Stimulated activated CD8-positive, alpha-beta memory T cell treated with anti-CD3 and anti-CD28 coated beads, Interleukin-15, amount 100 ng/mL, for 4 hours (primary cell): ENCODE measurements around the gene DTNBP1.
A peak's percentile ranks its signal among the peaks of the same experiment; 100 is the strongest.

Experiments used
- DNase-seq, 2 donors: peaks; one replicate each; pipeline ENCODE4 v3.0.0-alpha.2; 2020; ENCODE audit warnings: low read depth in 2 of 2

DTNBP1 gene

DNA sequence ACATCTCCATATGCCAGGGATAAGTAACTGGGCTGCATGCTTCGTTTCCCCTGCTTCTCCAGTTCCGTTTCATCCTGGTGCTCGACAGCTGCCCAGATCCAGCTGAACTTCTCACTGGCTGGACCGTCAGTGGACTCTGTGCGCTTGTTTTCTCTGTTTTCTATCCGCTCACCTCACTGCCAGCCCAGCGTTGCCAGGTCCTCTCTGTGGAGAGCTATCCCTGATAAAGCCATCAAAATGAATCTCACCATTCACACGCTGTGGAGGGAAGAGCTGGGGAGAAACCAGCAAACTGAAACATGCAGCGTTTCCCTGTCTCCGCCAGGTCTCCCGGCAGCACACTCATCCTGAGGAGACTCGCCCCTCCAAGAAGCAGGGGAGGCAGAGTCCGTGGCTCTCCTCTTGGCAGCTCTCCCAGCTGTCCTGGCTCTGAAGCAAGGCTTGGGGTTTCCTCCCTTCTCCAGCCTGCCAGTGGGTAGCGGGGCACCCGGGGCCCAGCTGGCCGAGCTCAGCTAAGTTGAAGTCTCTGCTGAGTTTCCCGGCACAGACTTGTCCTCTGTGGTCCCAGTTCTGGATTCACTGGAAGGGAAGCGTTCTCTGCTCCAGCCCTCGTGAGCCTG is 160.9 kb downstream of the DTNBP1 start:
- no peak for DNase-seq

DNA sequence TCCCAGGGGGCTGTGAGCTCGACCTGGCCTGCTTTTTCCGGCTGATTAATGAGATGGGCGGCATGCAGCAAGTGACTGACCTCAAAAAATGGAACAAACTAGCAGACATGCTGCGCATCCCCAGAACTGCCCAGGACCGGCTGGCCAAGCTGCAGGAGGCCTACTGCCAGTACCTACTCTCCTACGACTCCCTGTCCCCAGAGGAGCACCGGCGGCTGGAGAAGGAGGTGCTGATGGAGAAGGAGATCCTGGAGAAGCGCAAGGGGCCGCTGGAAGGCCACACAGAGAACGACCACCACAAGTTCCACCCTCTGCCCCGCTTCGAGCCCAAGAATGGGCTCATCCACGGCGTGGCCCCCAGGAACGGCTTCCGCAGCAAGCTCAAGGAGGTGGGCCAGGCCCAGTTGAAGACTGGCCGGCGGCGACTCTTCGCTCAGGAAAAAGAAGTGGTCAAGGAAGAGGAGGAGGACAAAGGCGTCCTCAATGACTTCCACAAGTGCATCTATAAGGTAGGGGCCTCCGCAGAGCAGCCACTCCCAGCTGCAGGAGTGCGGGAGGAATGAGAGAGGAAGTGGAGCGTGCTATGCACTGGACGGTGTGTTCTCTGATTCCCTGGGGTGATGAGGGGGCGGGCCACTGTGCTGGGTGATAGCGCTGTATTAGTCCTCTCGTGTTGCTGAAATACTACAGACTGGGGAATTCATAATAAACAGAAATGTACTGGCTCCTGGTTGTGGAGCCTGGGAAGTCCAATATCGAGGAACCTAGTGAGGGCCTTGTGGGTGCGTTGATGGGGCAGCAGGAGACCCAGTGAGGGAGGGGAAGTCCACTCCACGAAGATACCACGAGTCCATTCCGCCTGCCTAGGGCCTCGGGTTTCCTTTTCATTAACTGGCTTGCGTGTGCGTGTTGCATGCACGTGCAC is 161.7 kb downstream of the DTNBP1 start:
- no peak for DNase-seq

DNA sequence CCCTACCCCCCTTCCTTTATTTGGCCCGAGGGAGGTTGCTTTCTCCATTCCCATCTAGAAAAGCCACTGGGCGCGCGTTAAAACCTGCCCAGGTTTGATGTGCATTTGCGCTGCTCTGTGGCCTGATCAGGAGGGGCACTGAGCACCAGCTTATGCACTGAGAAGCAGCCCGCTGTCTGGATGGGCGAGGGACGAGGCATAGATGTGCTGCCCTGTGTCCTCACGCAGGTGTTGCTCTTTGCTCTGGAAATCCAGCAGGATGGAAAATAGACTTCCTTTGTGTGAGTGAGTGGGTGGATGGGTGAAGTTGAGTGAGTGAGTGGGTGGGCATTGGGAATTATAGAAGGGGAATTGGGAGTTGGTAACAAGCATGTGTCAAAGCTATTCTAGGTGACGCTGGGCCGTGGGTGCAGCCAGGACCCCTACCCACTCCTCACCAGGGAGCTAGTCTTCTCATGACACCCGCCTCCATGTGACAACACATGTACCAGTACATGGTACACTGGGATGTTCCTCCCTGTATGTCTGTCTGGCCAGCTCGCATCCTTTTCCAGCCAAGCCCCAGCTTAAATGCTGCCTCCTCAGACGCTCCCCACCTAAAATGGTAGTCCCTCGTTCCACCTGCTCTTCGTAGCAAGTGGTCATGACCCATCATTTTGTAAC is 162.6 kb downstream of the DTNBP1 start:
- DNase-seq: no peak

DNA sequence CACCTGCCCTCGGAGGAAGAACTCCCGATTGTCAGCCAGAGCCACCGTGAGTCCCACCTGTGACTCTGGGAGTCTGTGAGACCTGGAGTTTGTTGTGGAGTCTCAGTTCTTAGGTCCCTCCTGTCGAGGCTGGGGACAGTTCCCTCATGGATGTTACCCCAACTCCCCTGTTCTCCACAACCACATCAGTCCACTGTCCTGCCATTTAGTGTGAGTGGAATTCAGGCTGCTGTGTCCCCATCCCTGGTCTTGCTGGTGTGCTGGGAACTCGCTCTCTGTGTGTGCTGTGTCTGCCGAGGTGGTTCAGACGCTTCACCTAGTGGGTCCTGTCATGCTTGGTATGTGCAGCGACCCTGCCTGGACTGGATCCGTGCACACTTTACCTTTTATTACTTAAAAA is 163.2 kb downstream of the DTNBP1 start:
- no peak for DNase-seq

DNA sequence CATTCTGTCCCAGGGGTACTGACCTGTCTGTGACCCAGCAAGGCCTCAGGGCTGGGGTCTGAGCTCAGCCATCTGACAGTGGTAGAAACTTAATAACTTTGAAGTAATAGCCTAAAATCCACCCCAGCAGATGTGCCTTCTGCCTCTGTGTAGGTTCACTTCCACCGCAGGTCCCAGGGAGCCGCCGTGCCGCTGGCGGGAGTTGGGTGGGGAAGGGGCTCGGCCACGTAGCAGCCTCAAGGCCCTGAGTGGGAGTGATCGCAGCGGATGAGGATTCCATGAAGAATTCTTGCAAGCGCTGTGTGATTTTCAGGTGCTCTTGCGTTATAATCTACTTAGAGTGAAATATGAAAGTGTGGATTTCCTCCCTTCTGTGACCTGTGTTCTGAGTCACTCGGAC is 163.7 kb downstream of the DTNBP1 start:
- no peak for DNase-seq

DNA sequence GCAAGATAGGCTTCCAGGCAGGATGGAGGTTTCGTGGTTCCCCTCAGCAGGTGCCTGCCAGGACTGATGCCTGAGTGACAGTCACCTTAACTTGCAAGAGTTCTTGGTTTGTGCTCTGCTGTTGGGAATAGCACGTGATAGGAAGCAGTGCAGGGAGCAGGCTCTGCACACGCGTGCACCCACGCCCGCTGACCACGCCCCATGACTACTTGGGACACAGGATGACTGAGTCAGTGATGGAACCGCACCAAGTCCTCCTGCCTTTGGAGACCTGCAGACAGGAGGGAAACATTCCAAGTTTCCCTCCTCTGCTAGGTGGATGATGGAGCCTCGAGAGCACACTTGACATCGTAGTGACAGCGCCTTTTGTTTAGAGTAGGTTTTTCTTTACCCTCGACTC is 164.2 kb downstream of the DTNBP1 start:
- DNase-seq: no peak

DNA sequence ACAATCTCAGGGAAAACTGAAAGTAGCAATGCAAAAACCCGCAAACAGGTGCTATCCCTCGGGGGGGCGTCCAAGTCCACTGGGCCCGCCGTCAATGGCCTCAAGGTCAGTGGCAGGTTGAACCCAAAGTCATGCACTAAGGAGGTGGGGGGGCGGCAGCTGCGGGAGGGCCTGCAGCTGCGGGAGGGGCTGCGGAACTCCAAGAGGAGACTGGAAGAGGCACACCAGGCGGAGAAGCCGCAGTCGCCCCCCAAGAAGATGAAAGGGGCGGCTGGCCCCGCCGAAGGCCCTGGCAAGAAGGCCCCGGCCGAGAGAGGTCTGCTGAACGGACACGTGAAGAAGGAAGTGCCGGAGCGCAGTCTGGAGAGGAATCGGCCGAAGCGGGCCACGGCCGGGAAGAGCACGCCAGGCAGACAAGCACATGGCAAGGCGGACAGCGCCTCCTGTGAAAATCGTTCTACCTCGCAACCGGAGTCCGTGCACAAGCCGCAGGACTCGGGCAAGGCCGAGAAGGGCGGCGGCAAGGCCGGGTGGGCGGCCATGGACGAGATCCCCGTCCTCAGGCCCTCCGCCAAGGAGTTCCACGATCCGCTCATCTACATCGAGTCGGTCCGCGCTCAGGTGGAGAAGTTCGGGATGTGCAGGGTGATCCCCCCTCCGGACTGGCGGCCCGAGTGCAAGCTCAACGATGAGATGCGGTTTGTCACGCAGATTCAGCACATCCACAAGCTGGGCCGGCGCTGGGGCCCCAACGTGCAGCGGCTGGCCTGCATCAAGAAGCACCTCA is 166.3 kb downstream of the DTNBP1 start:
- no peak for DNase-seq

DNA sequence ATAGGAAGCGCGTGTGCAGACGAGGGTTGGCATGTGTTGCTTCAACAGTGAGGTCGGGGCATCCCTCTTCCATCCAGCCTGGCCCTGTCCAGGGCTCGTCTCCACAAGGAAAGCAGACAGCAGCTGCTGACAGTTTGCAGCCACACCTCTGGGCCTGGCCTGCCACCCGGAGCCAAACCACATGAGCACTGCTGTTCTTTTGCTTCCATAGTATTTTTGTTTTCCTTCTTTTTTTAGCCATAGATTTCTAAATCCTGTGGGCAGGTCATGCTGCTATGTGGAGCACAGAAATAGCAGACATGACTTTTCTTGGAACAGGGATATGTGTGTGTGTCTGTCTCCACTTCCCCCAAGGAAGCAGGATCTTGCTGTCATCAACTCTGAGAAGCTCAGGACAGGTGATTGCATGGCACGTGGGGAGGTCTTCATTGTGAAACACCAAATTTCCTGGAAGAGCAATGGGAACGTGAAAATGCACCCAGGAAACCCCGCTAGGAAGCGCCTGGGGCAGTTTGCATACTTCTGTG is 167.4 kb downstream of the DTNBP1 start:
- no peak for DNase-seq

DNA sequence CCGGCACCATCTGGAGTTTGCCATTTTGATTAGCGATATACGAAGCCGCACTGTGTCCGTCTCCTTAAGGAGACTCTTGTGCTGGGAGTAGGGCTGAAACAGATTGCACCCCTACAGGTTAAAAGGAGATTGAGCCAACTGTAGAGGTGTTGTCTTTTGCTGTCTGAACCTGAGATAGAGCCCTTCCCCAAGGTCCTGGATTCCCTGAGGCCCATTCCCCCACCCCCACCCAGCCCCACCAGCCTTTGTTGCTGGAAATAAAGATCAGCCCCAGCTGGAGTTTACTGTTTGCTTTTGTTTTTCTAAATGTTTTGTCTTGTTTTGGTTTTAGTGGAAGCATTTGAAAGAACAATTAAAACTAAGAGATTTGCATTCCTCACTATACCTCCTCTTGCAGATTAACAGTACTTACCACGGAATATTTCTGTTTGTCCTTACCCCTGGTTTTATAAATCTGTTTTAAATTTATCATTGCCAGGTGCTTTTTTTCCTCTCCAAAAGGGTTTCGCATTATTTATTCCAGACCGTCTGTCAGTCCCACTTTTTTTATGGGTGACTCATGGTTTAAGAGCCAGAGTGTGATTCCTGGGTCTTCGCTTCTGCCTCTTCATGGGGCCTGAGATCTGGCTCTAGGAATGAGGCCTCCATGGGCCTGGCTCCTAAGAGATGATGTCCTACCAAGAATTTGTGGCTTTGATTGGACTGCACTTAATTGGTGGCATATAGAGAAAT is 169.2 kb downstream of the DTNBP1 start:
- DNase-seq: no peak

DNA sequence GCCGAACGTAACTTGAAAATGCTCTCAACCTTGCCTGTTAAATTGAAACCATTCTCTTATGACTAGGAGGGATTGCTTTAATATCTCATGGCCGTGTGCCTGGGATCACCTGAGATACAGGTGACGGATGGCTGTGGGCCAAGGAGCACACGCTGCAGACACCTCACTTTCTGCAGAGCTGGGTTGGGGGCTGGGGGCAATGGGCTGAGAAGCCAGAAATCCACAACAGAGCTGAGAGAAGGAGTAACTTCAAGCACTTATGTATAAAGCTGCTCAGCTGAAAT is 170.9 kb downstream of the DTNBP1 start:
- DNase-seq: no peak

DNA sequence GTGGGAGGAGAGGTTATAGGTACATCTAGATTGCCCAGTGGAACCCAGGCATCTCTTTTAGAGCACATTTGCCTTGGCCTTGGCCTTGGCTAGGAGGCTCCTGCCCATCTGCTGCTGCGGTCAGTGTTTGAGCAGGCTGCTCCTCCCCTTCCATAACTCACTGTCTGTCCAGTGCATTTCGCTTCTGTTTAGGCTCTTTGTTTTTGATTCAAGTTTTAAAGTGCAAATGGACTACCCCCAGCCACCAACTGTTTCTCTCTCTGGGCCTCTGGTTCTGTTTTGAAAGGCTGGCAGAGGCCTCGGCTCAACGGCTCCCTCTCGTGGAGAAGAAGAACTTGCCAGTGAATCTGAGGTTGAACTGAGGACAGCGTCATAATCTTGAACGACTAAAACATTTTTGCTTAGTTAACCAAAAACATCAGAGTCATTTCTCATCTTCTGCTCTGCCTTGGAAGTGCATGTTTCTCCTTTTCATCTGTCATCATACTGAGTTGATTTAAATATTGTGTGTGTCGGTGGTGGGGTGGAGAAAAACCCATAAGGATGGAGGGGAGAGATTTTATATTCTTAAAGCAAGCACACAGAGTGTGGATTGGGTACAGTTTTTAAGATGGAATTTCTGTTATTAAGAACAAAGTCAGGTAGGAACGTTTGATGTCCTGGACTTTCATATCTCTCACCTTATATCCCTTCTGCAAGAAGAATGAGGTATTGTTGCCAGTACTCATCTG is 171.4 kb downstream of the DTNBP1 start:
- peak; percentile 21 to 33 for DNase-seq

DNA sequence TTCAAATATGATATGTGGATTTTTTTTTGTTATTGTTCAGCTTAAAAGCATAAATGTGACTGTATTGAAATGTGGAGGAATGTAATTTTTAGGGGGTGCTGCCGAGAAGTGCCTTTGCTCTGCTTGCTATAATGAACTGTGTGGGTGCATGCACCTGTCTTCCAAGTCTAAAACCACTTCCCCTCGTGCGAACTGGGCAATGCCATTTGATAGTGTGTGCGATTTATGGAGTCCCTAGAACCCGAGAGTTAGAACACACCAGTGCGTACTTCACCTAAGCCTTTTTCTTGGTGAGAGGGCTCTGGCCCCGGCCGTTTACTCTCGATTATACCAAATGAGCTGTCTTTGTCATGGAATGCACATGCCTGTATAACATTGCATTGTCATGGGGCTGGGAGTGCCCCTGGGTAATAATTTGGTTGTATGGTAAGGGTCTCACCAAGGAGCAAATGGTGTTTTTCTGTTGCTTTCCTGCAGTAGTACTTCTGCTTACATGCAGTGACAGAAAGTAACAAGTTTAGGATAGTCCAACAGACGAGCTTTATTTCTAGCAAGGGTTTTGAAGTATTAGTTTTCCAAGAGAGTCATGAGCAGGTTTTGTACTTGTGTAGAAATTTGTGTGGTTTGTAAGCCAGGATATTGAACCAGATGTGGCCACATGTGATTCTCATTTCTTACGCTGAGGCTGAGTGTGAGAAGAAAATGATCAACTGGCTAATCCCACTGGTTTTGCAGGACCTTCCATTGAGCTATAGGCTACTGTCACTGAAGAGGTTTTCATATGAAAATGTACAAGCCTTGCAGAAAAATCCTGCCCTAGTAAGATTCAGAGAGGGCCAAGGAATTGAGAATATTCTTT is 172.4 kb downstream of the DTNBP1 start:
- DNase-seq: no peak

DNA sequence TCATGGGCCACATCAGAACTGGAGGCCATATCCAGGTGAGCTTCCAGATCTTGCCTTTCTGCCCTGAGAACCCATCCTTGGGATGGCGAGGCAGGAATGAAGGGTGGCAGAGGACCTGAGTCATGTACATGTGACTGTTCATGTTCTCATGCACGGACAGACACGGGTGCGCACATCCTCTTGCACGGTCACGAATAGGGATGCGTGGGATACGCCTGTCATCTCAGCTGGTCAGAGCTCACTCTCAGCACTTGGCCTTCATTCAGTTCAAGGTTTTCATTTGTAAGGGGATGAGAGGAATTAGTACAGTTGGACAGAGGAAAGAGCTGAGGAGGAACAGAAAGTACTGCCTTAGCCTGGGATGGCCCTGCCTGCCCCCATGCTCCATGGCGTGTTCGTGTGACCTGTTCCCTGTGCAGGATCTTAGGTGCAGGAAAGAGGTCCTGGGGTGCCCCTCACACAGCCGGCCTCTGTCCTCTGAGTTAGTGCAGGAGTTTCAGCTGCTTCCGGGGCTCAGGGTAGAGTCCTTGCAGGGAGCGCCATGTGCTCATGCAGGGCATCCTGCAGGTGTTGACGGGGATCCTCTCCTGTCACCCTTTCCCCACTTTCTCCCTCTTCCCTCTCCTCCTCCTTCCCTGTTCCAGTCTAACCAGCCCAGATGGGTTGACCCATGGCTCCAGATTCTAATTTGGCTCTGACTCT is 173.4 kb downstream of the DTNBP1 start:
- no peak for DNase-seq

DNA sequence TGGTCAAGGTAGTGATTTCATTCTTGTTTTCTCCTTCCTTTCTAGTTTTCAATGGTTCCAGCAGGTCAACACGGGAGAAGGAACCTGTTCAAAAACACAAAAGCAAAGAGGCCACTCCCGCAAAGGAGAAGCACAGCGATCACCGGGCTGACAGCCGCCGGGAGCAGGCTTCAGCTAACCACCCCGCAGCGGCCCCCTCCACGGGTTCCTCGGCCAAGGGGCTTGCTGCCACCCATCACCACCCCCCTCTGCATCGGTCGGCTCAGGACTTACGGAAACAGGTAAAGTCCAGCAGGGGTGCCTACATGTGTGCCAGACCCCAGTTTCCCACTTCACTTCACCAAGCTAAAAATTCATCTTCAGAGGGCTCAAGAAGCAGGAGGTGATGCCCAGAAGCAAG is 175.6 kb downstream of the DTNBP1 start:
- DNase-seq: no peak

DNA sequence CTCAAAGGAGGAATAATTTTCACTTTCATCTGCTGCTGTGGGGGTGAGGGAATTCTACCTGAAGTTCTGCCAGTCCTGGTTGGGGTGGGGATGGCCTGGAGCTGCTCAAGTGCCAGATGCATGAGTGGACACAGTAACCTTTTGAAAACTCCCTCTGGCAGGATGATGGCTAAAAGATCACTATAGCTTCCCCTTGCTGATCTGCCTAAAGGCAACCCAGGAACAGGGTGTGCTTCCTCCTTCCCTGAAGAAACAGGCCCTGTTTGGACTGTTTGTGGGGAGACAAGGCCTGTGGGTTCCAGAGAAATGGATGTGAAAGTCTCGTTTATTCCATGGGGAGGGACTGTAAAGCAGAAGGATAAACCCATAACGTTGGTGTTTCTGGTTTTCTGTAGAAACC is 176.9 kb downstream of the DTNBP1 start:
- DNase-seq: no peak

DNA sequence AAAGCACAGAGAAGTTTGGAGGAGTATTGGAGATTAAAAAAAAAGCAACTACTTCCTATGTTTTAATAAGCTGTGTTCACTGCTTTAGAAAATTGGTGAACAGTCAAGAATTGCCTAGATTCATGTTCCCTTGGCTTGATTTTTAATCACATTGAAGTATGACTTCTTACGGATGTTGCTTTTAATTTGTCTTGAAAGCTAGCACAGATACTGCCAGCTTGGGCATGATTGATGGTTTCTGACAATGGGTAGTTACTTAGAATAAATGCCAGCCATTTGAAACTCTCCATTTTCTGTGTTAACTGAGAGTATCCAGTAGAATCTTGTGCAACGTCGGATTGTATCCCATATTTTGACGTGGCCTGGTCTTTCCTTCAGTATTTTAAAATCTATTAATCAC is 178.0 kb downstream of the DTNBP1 start:
- no peak for DNase-seq

DNA sequence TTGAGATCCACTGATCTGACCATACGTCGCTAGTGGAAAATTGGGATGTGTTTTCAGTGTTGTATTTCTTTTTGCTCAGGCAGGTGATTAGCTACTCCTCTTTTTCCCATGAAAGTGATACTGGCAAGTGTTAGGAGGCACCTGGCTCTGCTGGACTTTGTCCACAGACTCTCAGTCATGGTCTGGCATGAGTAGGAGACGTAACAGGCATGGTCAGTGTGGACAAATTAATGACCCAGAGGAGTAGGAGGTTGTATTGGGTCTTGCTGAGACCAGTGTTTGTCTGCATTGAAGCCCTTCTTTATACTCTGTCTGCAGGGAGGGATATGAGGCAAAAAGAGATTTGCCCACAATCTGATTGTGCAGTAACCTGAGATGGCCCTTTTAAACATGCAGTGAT is 178.7 kb downstream of the DTNBP1 start:
- no peak for DNase-seq

DNA sequence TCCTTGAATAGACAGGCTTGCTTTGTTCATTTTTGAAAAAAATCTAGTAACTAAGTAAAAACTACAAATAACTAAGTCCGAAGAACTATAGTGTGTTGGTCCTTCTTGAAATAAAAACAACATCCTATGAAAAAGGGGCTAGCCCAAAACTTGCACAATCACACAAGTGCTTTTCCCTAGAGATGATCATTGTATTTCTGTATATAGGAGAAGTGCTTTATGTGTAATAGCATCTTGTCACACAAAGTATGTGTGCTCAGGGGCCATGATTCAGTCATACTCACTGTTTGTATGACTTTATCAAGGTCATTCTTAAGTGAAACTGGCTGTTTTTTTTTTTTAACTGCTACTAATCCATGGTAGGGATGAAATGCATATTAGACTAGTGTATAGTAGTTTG is 179.8 kb downstream of the DTNBP1 start:
- no peak for DNase-seq
